HepG2 (cell line): ENCODE results near the gene AUNIP. TPM values are rescaled to one million over a fixed set of nuclear protein-coding genes. Genes with fewer than 3 reads are reported as not detected.

Experiments
- HIVEP1 ChIP-seq: sonication (generic); formaldehyde crosslinking; IDR thresholded peaks from 2 replicates; pipeline ENCODE4 v1.4.0; 2020; ENCODE audit warnings: mild to moderate bottlenecking, missing genetic modification reagents
- HOXD1 ChIP-seq: sonication (generic); formaldehyde crosslinking; IDR thresholded peaks from 2 replicates; pipeline ENCODE4 v1.5.0; 2020; ENCODE audit warnings: missing genetic modification reagents
- MYNN ChIP-seq: sonication (generic); formaldehyde crosslinking; IDR thresholded peaks from 2 replicates; pipeline ENCODE4 v1.4.0; 2020; ENCODE audit warnings: mild to moderate bottlenecking, low read depth, missing genetic modification reagents
- NR2F6 ChIP-seq, 2 experiments: IDR thresholded peaks; 2 replicates each; pipeline ENCODE4 v1.6.1; 2016; ENCODE audit warnings: antibody characterized with exemption in 1 of 2, mild to moderate bottlenecking in 1 of 2
- RFX3 ChIP-seq: IDR thresholded peaks from 2 replicates; pipeline ENCODE4 v1.6.1; 2016; ENCODE audit warnings: missing biosample characterization, missing genetic modification reagents
- RXRA ChIP-seq: sonication (generic); formaldehyde crosslinking; IDR thresholded peaks from 2 replicates; pipeline ENCODE4 v1.5.1; 2020; ENCODE audit warnings: missing genetic modification reagents
- SMC3 ChIP-seq: IDR thresholded peaks from 2 replicates; pipeline ENCODE4 v1.6.1; 2011; ENCODE audit warnings: low read length, improper control_type of control experiment
- SOX5 ChIP-seq: IDR thresholded peaks from 2 replicates; pipeline ENCODE4 v1.6.1; 2016; ENCODE audit warnings: borderline replicate concordance
- THAP8 ChIP-seq: sonication (generic); formaldehyde crosslinking; IDR thresholded peaks from 2 replicates; pipeline ENCODE4 v1.5.1; 2020; ENCODE audit warnings: missing genetic modification reagents, mild to moderate bottlenecking, borderline replicate concordance
- TOE1 ChIP-seq: sonication (generic); formaldehyde crosslinking; IDR thresholded peaks from 2 replicates; pipeline ENCODE4 v1.4.0; 2020; ENCODE audit warnings: mild to moderate bottlenecking, missing genetic modification reagents
- ZNF138 ChIP-seq: sonication (generic); formaldehyde crosslinking; IDR thresholded peaks from 2 replicates; pipeline ENCODE4 v1.5.0; 2020; ENCODE audit warnings: mild to moderate bottlenecking, low read depth, missing genetic modification reagents
- ZNF207 ChIP-seq: fragments of 450-650 bp; IDR thresholded peaks from 2 replicates; pipeline ENCODE4 v1.6.1; 2016; ENCODE audit warnings: antibody characterized with exemption, borderline replicate concordance
- ZNF292 ChIP-seq: sonication (generic); formaldehyde crosslinking; IDR thresholded peaks from 2 replicates; pipeline ENCODE4 v1.8.1; 2022; ENCODE audit warnings: mild to moderate bottlenecking, low read depth, missing genetic modification reagents, borderline replicate concordance
- ZNF550 ChIP-seq: sonication (generic); formaldehyde crosslinking; IDR thresholded peaks from 2 replicates; pipeline ENCODE4 v1.4.0; 2020; ENCODE audit warnings: mild to moderate bottlenecking, missing genetic modification reagents, borderline replicate concordance
- polyA plus RNA-seq, 8 experiments: library from polyadenylated mRNA; depleted of rRNA in 3 of 8; stranded (reverse) in 7 of 8; unstranded in 1 of 8; fragments of >200 nt; fragmentation: Illumina TruSeq in 4 of 8; extraction: Trizol in 4 of 8; gene quantifications; 2 replicates each; pipeline versions ENCODE4 v1.2.1 to v1.2.3, GENCODE V29; 2011 to 2016; ENCODE audit warnings: low read depth in 4 of 8, missing spikeins in 1 of 8, mixed read lengths in 1 of 8; ENCODE audit not compliant: insufficient read depth in 1 of 8
- total RNA-seq, 5 experiments: library from RNA; depleted of rRNA; stranded (reverse); fragments of >200 nt; fragmentation: Illumina TruSeq; extraction: Trizol; gene quantifications; 2 replicates each; pipeline ENCODE4 v1.2.3, GENCODE V29; 2016; ENCODE audit warnings: low read depth in 1 of 5
- TF ChIP-seq, protein P1 (sequence below): sonication (generic); formaldehyde crosslinking; IDR thresholded peaks from 2 replicates; pipeline ENCODE4 v1.4.0; 2020; ENCODE audit warnings: missing genetic modification reagents, borderline replicate concordance
- TF ChIP-seq, protein P2 (sequence below): sonication (generic); formaldehyde crosslinking; IDR thresholded peaks from 2 replicates; pipeline ENCODE4 v1.4.0; 2020; ENCODE audit warnings: missing genetic modification reagents, borderline replicate concordance
- TF ChIP-seq, protein P3 (sequence below): sonication (generic); formaldehyde crosslinking; IDR thresholded peaks from 2 replicates; pipeline ENCODE4 v1.8.1; 2022; ENCODE audit warnings: mild to moderate bottlenecking, missing genetic modification reagents

AUNIP gene
- total and polyA plus RNA-seq, 2 of the 13 experiments (the other 11 are each of a cell fraction or from before 2014, with no cell fraction given): 3.8 to 12.3 TPM

DNA sequence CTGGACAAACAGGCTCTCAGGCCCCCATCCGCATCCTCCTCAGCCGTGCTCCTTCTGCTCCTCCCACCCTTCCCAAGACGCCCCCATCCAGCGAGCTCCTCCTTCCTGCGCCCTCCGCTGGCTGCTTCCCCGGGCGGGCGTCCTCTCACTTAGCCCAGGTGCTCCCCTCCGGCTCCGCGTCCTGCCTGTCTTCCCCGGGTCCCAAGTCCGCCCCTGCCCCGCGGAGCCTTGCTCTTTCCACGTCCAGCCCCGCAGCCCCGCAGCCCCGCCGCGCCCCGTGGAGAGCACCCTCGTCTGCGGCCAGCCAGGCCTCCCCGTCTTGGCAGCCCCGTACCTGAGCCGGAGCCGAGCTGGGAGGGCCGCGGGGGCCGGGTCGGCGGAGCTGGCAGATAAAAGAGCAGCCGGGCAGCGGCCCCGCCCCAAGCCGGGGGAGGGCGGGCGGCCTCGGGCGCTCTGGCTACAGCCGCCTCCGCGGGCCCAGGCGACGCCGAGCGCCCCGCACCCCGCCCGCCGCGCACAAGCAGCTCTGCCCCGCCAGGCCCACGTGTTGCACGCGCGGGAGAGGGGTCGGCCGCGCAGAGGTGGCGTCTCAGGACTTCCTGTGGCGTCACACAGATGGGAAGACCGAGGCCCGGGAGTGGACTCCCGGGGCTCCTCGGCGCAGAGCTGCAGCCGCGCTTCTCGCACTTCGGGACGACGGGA lies 16.0 kb upstream of the AUNIP start, which contains the start of gene PAQR7 (continued):
- peak; percentile 91 for TF ChIP-seq ZNF138
- TF ChIP-seq HIVEP1 (CRISPR knock-in tag): no peak
- TF ChIP-seq NR2F6 (IDR thresholded peaks at IDR 0.05): no peak
- TF ChIP-seq NR2F6 (CRISPR knock-in tag; IDR thresholded peaks at IDR 0.05): peak; percentile 65; the same call in 1 of the 2 replicates
- TF ChIP-seq, protein P1, sequence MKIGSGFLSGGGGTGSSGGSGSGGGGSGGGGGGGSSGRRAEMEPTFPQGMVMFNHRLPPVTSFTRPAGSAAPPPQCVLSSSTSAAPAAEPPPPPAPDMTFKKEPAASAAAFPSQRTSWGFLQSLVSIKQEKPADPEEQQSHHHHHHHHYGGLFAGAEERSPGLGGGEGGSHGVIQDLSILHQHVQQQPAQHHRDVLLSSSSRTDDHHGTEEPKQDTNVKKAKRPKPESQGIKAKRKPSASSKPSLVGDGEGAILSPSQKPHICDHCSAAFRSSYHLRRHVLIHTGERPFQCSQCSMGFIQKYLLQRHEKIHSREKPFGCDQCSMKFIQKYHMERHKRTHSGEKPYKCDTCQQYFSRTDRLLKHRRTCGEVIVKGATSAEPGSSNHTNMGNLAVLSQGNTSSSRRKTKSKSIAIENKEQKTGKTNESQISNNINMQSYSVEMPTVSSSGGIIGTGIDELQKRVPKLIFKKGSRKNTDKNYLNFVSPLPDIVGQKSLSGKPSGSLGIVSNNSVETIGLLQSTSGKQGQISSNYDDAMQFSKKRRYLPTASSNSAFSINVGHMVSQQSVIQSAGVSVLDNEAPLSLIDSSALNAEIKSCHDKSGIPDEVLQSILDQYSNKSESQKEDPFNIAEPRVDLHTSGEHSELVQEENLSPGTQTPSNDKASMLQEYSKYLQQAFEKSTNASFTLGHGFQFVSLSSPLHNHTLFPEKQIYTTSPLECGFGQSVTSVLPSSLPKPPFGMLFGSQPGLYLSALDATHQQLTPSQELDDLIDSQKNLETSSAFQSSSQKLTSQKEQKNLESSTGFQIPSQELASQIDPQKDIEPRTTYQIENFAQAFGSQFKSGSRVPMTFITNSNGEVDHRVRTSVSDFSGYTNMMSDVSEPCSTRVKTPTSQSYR (CRISPR knock-in tag): peak; percentile 82
- no peak for TF ChIP-seq ZNF550
- no peak for TF ChIP-seq ZNF292 (CRISPR knock-in tag)
- TF ChIP-seq TOE1 (CRISPR knock-in tag): peak; percentile 43; the same call in 1 of the 2 replicates
- TF ChIP-seq RFX3: no peak
- TF ChIP-seq ZNF207: no peak
- TF ChIP-seq SMC3: no peak
- TF ChIP-seq HOXD1 (CRISPR knock-in tag): no peak
- TF ChIP-seq MYNN (CRISPR knock-in tag): no peak
- TF ChIP-seq, protein P2, sequence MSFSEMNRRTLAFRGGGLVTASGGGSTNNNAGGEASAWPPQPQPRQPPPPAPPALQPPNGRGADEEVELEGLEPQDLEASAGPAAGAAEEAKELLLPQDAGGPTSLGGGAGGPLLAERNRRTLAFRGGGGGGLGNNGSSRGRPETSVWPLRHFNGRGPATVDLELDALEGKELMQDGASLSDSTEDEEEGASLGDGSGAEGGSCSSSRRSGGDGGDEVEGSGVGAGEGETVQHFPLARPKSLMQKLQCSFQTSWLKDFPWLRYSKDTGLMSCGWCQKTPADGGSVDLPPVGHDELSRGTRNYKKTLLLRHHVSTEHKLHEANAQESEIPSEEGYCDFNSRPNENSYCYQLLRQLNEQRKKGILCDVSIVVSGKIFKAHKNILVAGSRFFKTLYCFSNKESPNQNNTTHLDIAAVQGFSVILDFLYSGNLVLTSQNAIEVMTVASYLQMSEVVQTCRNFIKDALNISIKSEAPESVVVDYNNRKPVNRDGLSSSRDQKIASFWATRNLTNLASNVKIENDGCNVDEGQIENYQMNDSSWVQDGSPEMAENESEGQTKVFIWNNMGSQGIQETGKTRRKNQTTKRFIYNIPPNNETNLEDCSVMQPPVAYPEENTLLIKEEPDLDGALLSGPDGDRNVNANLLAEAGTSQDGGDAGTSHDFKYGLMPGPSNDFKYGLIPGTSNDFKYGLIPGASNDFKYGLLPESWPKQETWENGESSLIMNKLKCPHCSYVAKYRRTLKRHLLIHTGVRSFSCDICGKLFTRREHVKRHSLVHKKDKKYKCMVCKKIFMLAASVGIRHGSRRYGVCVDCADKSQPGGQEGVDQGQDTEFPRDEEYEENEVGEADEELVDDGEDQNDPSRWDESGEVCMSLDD (CRISPR knock-in tag): peak; percentile 66; the same call in 1 of the 2 replicates
- TF ChIP-seq, protein P3, sequence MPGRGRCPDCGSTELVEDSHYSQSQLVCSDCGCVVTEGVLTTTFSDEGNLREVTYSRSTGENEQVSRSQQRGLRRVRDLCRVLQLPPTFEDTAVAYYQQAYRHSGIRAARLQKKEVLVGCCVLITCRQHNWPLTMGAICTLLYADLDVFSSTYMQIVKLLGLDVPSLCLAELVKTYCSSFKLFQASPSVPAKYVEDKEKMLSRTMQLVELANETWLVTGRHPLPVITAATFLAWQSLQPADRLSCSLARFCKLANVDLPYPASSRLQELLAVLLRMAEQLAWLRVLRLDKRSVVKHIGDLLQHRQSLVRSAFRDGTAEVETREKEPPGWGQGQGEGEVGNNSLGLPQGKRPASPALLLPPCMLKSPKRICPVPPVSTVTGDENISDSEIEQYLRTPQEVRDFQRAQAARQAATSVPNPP: peak; percentile 95
- no peak for TF ChIP-seq THAP8 (CRISPR knock-in tag)
- TF ChIP-seq SOX5 (CRISPR knock-in tag): peak; percentile 41; the same call in 1 of the 2 replicates
- TF ChIP-seq RXRA (CRISPR knock-in tag): peak; percentile 35; the same call in 1 of the 2 replicates
